ENCODE results near the gene PYCR2.
"Not testable (repeated sequence)": the region's sequence is repeated elsewhere in the genome, so short reads cannot be mapped to it uniquely, and the experiment has no call there.

The PYCR2 gene

GRCh38 chr1:225923692-225924555, at the start of gene PYCR2:
Gene PYCR2, minus strand, starts transcription at chr1:225924250. Its CDS starts 140 bp downstream, at chr1:225924110.
- peak; percentile 89 for DNase-seq

GRCh38 chr1:225973158-225973557, 49.1 kb upstream of the PYCR2 start:
- no peak for DNase-seq

- no peak for DNase-seq
These were observed 48.5 kb upstream of the PYCR2 start for GRCh38 chr1:225972344-225973152.

- DNase-seq, result not testable (repeated sequence)
These were observed 46.6 kb upstream of the PYCR2 start for GRCh38 chr1:225970592-225971157.

GRCh38 chr1:225969751-225970150, 45.7 kb upstream of the PYCR2 start:
- DNase-seq, result not testable (repeated sequence)

GRCh38 chr1:225965231-225965630, 41.2 kb upstream of the PYCR2 start:
- DNase-seq, result no peak

- DNase-seq, result no peak
These were observed 39.9 kb upstream of the PYCR2 start for GRCh38 chr1:225963735-225964530.

- DNase-seq, result peak; percentile 33
These were observed 38.5 kb upstream of the PYCR2 start for GRCh38 chr1:225962440-225962975.

GRCh38 chr1:225961659-225962439, 37.8 kb upstream of the PYCR2 start:
- no peak for DNase-seq

GRCh38 chr1:225958041-225958440, 34.0 kb upstream of the PYCR2 start:
- DNase-seq, result no peak

- no peak for DNase-seq
These were observed 30.7 kb upstream of the PYCR2 start for GRCh38 chr1:225954753-225955152.

- no peak for DNase-seq
These were observed 29.3 kb upstream of the PYCR2 start for GRCh38 chr1:225953315-225953714.

GRCh38 chr1:225950905-225951497, 27.0 kb upstream of the PYCR2 start:
- DNase-seq, result no peak

- DNase-seq, result no peak
These were observed 25.0 kb upstream of the PYCR2 start for GRCh38 chr1:225949041-225949440.

GRCh38 chr1:225946803-225947202, 22.8 kb upstream of the PYCR2 start:
- no peak for DNase-seq

- no peak for DNase-seq
These were observed 22.1 kb upstream of the PYCR2 start for GRCh38 chr1:225946082-225946620.

- DNase-seq, result no peak
These were observed 21.5 kb upstream of the PYCR2 start for GRCh38 chr1:225945564-225945963.

- DNase-seq, result no peak
These were observed 20.9 kb upstream of the PYCR2 start for GRCh38 chr1:225944951-225945350.

- DNase-seq, result no peak
These were observed 20.3 kb upstream of the PYCR2 start for GRCh38 chr1:225944387-225944786.

- no peak for DNase-seq
These were observed 19.5 kb upstream of the PYCR2 start for GRCh38 chr1:225943582-225943981.

- DNase-seq, result no peak
These were observed 18.5 kb upstream of the PYCR2 start for GRCh38 chr1:225942574-225942973.
